CD4-positive, alpha-beta T cell treated with Interferon alpha-2 for 1 hour (primary cell): Measurements from ENCODE around the gene RAP1GAP.

Experiments used
- DNase-seq, 2 donors: peaks; one replicate each; pipeline ENCODE4 v3.0.0-alpha.2; 2020 to 2022

RAP1GAP gene

GRCh38 chr1:21661886-21662285, 7.3 kb downstream of the RAP1GAP start:
- no peak for DNase-seq

DNA sequence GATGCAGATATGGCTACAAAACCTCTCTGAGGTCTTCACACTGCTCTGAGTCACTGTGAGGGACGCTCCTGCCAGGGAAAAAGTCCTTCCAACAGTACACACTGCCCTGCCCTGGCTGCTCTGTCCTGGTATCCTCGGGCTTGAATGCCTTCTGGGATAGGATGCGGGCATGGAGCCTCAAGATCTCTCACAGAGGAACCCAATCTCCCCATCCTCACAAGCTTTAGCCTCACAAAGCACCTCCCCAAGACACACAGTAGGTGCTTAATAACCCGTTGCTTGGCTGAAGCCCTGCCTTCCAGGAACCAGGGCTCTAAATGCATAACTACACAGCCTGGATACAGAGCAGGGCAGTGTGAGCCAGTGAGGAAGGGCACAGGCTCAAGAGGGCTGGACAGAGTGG, 9.2 kb downstream of the RAP1GAP start:
- no peak for DNase-seq

DNA sequence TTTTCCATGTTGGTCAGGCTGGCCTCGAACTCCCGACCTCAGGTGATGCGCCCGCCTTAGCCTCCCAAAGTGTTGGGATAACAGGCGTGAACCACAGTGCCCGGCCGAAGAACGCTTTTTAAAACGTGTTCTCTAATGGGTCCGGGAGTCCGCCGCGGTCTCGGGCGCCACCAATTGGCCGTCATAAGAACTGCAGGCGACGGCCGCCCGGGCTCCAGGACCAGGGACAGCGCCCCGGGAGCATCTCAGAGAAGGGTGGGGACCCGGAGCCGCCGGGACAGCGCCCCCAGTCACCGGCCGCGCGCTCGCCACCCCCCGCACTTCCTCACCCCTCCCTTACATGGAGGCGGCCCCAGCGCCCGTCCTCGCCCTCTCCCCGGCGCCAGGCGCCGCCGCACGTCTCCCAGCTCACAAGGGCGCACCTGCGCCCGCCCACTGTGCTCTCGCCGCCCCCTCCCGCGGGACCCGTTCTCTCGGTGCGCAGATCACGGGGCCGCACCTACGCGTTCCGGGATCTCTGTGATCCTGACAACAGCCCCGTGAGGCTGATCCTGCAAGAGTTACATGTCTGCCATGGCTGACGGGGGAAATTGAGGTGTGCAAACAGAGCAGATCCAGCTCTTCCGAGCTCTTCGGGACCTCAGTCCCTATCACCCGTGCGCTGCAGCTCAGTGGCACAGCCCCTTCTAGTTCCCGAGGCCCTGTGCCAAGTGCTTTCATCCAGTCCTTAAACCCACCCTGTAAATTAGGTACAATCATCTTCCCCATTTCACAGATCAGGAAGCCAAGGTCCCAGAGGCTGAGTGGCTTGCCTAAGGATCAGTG, 9.8 kb downstream of the RAP1GAP start:
- peak; percentile 70 to 87 for DNase-seq

DNA sequence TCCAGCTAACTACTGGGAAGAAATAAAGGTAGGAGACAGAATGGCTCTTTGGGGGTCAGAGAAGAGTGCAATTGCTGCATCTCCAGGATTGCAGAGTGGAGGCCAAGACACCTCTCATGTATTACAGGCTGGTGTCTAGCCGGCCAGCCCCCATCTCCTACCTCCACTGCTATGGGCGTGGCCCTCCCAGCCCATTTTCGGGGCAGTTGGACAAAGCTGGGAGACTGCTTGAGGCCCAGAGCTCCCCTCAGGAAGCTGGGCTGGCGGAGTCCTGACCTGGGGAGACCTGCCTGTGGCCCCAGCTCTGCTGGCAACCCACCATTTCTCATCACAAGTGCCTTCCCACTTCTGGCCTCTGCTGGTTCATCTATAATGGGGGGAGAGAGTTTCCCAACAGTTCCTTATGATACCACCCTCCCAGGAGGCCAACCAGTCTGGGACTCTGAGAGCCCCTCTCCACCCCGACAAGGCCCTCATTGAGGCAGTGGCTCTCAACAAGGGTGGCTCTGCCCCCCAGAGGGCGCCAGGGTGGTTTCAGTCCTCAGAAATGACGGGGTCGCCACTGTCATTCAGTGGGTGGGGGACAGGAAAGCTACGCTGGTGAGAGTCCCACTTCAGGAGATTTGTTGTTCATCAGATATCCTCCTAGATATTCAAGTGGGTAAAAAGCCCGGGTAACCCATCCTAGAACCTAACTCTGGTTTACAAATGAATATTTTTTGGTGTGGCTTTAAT, 11.5 kb downstream of the RAP1GAP start:
- DNase-seq = no peak

DNA sequence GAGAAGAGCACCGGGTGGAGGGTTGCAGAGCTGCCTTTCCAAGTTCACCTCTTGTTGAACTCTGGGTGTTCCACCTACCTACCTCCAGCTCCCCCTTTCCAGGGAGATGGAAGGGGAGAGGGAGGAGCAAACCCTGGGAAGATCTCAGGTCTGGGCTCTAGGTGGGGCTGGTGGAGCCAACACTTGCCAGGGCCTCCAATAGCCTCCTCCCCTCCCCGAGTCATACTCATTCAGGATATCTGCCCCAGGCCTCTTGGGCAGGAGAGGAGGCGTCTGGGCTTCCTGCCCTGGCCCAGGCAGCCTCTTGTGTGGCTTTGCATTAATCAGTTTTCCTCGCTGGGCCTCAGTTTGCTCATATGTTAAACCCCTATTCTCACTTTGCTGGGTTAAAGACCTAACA, 13.4 kb downstream of the RAP1GAP start:
- DNase-seq = no peak

GRCh38 chr1:21655259-21655658, 13.9 kb downstream of the RAP1GAP start:
- no peak for DNase-seq

DNA sequence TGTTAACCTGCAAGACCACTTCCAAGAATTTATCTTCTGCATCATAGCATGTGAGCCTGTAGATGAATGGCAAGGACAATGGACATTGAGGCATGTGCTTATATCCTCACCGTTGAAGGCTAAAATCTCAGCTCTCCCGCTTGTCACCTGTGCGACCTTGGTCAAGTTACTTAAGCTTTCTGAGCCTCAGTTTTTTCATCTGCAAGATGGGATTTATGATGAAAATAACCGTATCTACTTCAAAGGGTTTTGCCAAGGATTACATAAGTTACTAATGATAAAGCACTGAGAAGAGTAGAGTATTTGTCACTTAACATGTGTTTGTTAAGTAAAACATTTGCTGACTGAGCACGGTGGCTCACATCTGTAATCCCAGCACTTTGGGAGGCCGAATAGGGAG, 14.9 kb downstream of the RAP1GAP start:
- DNase-seq = no peak

DNA sequence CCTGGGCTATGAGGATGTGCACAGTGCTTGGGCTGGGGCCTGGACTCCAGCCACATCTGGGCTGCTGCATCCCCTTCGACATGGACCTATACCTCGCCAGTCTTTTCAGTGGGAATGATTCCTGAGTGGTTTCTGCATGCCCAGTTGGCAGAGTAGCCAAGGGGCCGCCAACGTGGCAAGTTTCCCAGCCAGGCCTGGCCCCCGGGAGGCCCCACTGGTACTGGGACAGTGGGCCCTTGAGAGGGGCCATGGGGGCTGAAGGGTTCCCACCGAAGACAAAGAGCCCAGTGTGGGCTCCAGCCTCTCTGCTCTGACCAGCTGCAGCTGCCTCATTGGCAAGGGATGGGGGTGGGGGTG, 15.4 kb downstream of the RAP1GAP start:
- DNase-seq = no peak

DNA sequence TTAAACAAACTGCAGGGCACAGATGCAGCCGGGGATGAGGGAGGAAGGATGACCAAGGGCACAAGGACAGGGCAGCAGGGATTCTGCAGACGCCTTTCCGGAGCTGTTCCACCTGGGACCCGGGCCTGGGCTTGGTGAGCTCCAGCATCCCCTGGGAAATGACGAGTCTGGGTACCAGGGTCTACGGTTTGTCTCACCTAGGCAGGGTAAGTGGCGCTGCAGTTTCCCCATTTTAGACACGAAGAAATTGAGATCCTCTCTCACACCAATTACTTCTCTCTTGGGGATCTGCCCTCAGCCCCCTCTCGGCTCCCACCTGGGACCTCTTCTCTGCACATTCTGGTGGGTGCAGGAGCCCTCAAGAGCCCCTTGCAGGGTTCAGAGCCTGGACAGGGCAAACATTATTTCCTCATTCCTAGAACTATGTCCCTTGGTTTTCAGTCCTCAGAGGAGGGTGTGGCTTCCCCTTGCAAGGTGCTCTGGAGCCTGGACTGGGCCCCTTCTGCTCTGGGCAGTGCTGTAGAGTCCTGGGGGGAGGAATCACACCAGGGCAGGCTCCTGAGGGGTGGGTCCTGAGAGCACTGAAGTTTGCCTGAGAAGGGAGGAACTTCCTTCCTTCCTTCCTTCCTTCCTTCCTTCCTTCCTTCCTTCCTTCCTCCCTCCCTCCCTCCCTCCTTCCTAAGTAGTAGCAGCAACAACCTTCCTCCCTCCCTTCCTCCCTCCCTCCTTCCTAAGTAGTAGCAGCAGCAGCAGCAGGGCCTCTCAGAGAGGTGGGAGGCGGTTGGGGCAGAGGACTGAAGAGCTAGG, 16.0 kb downstream of the RAP1GAP start:
- no peak for DNase-seq

DNA sequence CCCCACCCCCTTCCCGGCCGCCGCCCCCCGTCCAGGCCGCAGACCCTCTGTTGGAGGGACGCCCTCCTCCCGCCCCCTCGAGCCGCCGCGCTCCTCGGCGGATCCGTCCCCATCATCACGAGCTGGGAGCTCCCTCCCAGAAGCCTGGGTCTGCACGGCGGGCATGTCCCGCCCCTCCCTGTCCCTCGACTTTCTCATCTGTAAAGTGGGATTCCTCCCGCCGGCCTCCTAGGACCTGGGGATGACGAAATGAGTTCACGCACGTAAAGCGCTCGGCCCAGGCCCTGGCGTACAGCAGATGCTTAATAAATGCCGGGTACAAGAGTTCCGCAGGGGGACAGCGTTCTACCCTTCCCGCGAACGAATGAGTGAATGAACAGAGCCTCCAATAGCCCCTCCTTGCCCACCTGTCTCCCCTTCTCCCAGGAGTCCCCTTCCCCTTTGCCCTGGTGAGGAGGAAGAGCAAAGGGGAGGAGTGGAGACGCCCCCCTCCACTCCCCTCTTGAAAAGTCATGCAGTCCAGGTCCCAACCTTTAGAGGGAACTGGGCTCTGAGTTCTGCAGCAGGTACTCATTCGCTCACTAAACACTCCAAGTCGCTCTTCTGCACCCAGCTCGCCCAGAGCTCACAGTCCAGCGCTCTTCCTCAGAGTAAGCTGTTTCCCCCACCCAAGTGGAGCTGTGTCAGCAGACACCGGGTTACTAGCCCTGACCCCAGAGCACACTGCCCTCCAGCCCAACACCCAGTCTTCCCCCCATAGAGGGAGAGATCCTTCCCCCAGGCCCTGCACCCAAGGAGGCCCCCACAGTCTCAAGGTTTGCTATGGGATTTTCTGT, 16.8 kb downstream of the RAP1GAP start:
- no peak for DNase-seq

- DNase-seq = peak; percentile 20 to 60
Measured at GRCh38 chr1:21651214-21652042, 17.7 kb downstream of the RAP1GAP start.

DNA sequence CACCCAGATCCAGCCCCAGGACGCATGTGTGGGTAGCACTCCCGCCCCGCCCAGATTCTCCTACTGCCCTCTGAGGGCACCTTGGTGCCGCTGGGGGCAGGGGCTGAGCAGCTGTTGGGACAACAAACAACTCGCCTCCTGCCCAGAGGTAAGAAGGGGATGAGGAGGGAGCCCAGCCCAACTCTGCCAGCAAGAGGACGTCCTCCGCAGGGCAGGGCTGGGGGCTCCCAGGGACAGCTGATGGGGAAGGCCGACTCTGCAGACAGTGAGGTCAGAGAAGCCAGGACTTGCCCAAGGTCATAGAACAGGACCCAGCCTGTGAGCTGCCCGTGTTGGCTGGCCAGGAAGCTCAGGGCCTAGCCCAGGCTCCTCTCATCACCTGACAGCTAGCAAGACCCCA, 18.8 kb downstream of the RAP1GAP start:
- no peak for DNase-seq

GRCh38 chr1:21649315-21649714, 19.8 kb downstream of the RAP1GAP start:
- DNase-seq = no peak

- DNase-seq = no peak
Measured at GRCh38 chr1:21648791-21649190, 20.4 kb downstream of the RAP1GAP start.

GRCh38 chr1:21648352-21648730, 20.8 kb downstream of the RAP1GAP start:
- DNase-seq = no peak

DNA sequence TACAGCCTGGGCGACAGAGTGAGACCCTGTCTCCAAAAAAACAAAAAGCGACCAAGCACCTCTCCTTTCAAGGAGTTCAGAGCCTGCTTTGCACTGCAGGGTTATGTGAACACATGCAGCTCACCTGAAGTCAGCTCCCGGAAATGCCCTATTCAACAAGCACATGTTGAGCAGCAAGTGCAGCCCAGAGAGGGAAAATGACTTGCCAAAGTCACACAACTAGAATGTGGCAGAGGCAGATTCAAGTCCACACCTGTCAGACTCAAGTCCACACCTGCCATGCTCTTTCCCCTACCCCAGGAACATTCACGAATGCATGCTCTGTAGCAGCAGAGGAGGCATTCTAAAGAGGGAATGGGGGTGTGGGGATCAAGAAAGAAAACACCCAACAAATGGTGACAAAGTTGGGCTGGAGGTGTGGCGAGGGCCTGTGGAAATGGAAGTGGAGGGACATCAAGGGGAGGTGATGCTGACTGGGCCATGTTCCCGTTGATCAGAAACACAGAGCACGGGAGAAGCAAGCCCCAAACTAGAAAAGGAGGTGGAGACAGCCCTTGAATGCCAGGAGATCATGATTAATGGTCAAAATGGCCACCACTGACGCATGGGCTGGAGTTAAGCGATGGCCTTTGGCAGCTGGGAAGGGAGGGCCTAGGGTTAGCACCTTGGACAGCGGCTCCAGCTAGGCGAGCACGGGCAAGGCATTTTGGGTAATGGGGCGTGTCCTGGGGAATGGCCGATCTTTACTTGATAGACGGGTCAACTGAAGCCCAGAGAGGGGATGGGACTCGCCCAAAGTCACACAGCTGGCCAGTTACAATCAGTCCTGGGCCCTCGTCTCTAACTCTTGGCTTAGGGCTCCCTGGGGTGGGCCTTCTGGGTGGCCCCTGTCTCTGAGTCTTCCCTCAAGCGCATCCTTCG, 21.5 kb downstream of the RAP1GAP start:
- DNase-seq = peak in 1 of 2 donors; percentile 16

- no peak for DNase-seq
Measured at GRCh38 chr1:21645550-21645949, 23.6 kb downstream of the RAP1GAP start.

- no peak for DNase-seq
Measured at GRCh38 chr1:21644906-21645305, 24.3 kb downstream of the RAP1GAP start.

DNA sequence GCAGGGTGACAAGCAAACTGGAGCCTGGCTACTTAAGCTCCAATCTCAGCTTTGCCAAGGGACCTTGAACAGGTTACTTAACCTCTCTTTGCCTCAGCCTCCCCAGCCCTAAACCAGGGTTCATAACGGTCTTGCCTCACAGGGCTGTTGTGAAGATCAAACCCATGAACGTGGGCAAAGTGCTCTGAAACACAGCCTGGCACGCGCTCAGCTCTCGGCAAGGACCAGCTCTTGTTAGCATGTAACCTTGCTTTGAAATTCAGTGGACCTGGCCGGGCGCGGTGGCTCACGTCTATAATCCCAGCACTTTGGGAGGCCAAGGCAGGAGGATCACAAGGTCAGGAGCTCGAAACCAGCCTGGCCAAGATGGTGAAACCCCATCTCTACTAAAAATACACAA, 24.8 kb downstream of the RAP1GAP start:
- DNase-seq = no peak

GRCh38 chr1:21643624-21644023, 25.5 kb downstream of the RAP1GAP start:
- DNase-seq = no peak
